ENCODE results near the gene PGM1.

Gene PGM1

DNA sequence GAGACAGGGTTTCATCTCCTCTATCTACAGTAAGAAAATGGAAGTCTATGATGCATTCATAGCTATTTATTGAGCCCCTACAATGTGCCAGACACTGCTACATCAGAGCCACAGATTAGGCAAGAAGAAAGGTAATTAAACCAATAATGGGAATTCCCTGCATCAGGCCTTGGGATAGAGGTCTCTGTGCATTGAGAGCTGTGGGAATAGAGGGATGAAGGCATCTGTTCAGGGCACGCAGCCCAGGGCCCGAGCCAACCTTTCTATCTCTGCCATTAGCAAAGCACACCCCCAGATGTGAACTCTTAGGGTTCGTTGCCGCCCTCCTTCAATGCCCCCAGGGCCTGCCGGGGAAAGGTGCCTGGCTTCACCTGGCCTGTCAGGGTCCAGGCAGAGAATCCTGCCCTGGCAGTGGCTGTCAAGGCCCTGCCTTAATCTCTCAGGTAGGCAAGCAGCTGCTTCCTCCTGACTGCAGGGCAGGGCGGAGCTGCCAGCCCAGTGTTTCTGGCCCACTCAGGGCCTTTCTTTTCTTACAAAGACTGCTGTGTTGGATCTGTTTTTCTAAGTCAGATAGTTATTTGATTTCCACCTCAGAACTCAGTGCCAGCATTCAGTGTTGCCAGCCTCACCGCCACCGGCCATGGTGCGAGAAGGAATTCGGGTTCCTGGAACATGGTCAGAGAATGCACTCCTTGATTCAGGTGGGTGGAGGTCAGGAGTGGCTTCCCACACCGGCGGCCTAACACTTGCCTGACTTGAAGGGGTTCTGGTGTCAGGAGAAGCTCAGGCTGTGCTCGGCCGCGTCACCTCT is 76.1 kb downstream of the PGM1 start:
- no peak for DNase-seq

DNA sequence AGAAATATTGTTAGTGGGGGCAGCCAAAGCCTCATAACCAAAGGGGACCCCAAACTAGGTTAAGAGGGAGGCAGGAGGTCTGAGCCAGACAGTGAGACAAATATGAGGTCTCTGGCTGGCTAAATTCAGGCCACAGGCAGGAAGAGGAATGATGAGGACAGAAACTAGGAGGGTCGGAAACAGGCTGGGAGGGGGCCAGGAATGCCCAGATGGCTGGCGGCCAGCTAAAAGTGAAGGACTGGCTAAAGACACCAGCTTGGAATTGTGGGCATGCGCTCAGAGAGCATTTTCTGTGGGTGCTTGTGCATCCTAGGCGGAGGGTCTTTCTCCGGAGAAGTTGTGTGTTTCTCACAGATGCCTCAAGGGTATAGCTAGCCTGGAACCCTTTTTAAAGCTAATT is 77.0 kb downstream of the PGM1 start:
- DNase-seq = no peak

DNA sequence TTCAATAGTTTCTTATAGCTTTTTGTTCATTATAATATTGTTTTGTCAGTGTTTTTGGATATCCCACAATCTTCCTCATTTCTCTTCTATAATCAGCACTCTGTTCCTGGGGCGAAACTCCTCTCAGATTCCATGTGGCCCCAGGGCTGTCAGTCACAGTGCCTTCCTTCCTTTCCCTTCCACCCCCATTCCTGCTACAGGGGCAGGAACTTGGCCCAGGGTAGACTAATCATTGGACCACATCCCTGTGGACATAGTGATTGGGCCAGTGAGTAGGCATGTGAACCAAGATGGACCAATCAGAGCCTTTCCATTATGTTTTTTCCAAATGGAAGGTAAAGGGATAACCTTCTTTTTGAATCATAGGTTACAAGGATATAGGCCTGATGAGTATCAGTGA is 78.3 kb downstream of the PGM1 start:
- no peak for DNase-seq

DNA sequence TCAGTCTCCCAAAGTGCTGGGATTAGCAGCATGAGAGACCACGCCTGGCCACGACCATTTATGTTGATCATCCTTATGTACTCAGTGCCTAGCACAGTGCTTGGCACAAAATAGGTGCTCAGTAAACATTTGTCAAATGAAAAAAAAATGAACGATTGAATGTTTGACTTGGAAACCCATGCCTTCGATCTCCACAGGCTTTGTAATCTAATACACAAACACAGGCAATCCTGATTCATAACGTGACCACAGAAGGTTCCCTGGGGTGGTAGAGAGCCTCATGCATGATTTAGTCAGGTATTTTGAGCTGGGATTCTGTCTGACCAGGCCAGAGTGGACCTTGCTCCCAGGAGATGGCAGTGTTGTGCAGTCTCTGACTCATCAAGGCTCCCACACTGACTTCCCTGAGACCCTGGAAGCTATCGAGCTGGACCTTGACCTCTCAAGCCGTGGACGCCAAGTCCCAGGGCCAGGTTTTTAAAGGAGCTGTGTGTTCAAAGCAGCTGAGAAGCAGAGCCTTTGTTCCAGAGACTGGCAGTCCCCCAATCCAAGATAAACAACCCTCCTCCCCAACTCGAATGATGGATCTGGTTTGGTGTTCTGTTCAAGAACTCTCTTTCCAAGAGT is 81.1 kb downstream of the PGM1 start:
- DNase-seq = no peak

DNA sequence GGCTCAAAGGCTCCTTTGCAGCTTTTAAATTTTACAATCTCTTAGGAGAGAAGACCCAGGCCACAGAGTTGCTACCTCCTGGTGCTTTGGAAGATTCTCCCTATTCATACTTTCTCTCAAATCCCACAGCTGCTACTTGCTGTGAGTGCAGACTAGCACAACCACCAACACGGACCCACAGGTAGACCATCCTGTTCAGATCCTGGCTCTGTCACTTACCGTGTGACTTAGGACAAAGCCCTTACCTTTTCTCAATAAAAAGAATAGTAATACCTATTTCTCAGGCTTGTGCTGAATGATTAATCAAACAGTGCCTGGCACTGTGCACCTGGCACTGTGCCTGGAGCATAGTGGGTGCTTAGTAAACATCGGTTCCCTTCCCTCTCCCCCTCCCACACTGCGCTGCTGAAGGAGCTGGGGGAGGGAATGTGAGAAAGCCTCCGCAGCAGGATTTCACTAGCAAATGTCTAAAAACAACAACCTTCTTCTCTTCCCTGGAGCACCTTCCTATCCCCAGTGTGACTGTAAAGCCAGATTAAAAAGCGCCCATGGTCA is 81.7 kb downstream of the PGM1 start:
- no peak for DNase-seq

DNA sequence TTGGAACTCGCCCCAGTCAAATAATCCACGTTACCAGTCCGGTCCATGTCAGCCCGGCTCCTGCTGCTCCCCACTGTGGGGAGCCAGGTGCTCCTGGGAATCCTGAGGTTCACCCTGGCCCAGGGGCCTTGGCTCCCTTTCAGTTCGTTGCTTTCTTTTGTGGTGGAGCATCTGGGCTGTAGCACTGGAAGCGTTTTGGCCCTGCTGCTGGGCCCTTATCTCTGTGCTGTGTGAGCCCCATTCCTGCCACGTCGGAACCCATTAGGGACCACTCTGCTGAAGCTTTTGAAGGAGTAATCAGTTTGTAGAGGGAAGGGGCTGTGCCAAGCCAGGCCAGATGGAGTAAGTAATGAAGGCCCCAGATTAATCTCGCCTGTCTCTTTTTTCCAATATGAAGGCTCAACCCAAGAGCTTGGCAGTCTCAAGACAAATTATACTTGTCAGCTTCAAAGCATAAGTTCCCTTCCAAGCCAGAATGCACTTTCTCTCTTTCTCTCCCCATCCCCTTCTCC is 82.3 kb downstream of the PGM1 start:
- DNase-seq = no peak

DNA sequence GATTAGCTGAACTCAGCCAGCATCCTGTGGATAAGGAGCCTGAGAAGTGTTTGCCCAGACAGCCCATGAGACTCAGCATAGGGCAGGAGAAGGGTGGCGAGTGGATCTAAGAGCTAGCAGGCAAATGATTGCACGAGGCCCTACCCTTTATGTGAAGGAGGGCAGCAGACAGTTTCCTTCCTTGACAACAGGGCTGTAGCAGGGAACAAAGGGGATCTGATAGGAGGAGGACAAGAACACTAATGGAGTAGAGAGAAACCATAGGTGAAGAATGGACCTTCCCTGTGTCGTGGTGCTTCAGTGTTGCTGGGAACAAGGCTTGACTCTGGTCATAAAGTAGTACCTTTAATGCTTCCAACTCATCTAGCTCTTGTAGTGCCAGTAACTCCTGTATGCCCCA is 84.3 kb downstream of the PGM1 start:
- DNase-seq = no peak

DNA sequence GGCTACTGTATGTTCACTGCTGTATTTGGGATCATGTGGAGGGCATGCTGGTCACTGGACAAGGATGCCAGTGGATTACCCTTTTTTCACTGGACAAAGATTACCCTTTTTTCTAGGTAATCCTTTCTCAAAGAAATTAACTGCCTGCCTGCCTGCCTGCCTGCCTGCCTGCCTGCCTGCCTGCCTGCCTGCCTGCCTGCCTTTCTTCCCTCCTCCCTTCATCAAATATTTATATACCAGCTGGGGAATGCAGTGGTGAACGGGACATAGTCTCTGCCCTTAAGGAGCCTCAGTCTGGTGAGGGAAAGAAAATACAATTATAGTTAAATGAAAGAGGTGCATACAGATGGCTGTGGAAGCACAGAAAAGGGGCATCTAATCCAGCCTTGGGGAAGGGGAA is 85.0 kb downstream of the PGM1 start:
- no peak for DNase-seq

DNA sequence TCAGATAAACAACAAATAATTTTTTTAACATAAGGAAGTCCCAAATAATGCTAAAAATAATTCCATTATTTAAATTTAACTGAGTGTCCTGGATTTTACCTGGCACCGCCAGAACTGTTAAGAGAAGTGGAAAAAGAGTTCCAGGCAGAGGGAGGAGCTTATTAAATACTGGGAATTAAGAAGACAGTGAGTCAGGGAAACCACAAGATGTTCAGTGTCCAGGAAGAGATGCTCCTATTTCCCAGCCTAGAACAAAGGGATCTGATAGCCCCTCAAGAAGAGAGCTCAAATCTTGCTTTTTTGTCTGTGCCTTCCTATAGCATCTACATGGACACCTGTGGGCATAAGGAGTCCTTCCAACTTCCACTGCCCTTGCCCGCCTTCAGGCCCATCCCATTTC is 85.9 kb downstream of the PGM1 start:
- DNase-seq = no peak

DNA sequence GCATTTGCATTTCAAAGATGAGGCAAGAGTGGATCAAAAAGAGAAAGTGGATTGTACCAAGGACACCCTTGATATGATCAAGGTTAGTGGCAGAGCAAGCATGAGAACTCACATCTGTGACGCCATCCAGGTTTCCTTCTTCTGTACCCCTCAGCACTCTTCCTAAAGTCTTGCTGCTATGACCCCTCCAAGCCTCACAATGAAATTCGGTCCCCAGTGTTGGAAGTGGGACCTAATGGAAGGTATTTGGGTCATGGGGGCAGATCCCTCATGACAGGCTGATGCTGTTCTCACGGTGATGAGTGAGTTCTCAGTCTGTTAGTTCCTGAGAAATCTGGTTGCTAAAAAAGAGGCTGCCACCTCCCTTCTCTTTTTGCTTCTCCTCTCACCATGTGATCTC is 86.4 kb downstream of the PGM1 start:
- DNase-seq = no peak

DNA sequence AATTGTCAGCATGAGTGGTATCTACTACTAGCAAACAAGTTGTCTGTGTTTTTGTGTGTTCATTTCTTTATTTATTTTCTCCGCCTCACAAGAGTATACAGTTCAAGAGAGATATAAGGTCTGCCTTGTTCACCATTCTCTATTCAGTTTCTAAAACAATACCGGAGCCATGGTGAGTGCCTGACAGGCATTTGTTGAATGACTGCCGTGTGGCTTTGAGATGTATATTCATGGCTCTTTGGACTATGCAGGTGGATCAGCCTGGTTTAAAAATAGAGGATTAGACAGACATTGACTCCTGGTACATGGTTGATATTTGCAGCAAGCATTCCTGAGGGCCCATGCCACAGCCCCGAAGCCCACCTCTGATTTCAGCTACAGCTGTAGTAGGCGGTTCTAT is 89.7 kb downstream of the PGM1 start:
- DNase-seq = no peak

DNA sequence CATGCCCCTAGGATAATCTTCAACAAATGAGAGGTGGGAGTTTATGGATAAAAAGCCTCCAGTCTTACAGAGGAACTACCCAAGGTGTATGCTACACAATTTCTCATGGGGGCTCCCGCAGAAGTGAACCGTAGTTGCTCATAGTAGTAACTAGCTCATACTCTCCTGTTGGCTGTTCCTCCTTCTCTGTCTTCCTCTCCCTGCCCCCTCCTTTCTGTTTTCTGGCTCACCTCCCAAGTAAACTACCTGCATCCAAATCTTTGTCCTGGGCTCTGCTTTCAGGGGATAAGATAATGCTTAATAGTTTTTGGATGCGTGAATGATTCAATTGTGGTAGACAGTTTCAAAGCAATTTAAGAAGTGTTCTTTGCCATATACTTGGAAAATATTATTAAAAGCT is 90.5 kb downstream of the PGM1 start:
- DNase-seq = no peak

DNA sequence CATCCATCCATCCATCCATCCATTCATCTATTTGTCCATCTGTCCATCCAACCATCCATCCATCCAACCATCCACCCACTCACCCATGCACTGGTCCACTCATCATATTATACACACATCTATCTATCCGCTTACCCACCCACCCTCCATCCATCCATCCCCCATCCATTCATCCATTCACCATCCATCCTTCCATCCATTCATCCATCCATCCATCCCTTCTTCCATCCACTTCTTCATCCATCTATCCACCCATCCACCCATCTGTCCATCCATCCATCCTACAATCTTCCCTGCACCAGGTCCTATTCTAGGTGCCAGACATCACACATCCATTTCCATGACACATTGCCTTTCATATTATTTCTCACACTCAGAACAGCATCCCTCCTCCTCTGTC is 93.5 kb downstream of the PGM1 start:
- DNase-seq = no peak

DNA sequence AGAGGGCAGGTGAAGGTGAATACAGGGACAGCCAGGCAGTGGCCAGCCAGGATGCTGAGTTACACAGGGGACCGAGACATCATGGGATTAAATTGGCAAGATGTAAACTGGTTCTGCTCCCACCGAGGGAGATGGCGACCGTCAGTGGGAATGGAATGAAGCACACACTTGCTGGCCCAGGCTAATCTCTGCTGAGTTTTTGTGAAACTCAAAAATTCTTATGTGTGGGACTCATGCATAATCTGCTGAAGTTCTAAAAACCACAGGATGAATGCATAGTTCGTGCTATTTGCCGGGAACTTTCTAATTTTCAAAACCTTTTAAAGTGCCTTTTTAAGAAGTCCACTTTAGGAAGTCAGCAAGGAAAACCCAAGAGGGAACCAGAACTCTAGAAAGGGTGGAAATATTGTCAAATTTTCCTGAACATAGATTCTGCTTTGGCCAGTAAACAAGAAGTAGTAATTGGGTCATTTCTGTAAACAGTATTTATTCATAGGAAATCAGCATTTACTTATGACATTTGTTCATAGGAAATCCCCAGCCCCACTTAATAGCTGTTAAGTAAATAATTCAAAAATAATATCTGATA is 95.2 kb downstream of the PGM1 start:
- DNase-seq = no peak

DNA sequence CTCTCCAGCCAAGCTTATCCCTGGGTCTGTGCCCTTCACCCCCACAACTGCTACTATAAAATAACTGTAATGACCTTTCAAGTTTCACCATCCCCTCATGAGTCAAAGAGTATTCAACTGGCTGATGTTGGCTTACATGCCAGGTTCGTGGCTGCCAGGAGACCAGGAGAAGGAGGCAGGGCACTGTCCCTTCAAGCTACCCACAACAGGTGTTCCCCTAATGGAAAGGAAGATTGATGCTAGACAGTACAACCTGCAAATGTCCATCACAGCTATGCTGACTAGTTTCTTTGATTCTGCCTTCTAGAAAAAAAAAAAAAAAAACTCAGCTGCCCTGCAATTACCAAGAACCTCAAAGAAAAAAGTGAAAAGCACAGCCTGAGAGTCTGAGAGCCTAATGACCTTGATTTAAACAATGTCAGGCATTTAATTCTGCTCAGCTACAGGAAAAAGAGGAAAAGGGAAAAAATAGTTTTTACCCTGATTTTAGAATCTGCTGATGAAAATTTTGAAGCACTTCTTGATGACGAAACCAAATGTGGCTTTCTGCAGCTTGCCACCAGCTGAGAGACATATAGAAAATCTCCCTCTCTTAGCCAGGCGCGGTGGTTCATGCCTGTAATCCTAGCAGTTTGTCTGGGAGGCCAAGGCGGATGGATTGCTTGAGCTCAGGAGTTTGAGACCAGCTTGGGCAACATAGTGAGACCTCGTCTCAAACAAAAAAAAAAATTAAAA is 97.9 kb downstream of the PGM1 start:
- no peak for DNase-seq

DNA sequence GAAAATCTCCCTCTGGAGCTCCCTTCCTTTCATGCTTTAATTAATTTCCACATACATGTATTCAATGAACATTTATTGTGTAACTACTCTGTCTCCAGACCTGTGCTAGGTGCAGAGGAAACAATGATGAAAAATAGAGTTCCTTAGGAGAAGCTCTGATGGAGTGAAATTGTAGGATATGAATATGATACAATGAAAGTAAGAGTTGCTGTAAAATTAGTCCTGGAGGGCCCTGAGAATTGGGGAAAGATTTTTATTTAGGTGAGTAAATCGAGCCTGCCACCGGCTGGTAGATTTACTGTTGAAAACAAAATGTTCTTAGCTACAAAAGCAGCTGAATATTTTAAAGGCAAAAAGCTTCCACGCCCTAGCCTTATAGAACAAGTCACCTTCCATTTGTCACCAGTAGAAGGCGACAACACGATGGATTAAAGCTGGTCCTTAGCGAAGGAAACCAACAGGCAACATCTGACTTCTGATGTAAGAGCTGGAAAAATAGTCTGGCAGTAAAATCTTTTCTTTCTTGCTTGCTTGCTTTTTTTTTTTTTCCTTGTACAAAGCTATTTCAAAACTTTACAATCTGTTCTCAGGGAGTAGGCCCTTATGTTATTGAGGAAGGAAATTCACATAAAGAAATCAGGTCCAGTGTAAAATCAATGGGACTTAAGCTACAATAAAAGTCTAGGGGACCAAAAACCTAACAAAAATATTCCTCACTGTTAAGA is 98.7 kb downstream of the PGM1 start:
- peak in 1 of 2 experiments; percentile 53 for DNase-seq

DNA sequence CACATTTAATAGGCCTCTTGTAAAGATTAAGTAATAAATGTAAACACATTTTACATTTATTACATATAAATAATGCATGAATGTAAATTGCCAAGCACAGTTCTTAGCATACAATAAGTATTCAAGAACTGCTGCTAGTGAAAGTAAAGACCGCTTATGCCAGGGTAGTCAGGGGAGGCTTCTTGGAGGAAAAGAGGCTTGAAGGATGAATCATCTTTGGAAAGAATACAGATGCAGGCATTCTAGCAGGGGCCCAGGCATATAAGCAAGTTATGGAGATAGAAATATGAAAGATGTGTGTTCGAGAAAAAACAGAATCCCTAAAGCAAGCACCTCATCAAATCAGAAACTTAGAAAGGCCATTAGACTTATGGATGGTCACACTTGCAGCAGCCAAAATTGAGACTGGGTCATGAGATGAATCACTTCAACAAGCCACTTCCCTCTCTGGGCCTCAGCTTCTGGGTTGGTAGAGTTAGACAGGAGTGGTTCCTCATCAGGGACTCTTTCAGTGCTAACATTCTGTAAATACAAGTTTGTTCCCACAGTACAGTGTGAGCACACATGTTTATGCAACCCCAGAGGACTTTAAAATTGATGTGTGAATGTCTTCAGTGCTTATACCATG is 100.8 kb downstream of the PGM1 start:
- DNase-seq = no peak

DNA sequence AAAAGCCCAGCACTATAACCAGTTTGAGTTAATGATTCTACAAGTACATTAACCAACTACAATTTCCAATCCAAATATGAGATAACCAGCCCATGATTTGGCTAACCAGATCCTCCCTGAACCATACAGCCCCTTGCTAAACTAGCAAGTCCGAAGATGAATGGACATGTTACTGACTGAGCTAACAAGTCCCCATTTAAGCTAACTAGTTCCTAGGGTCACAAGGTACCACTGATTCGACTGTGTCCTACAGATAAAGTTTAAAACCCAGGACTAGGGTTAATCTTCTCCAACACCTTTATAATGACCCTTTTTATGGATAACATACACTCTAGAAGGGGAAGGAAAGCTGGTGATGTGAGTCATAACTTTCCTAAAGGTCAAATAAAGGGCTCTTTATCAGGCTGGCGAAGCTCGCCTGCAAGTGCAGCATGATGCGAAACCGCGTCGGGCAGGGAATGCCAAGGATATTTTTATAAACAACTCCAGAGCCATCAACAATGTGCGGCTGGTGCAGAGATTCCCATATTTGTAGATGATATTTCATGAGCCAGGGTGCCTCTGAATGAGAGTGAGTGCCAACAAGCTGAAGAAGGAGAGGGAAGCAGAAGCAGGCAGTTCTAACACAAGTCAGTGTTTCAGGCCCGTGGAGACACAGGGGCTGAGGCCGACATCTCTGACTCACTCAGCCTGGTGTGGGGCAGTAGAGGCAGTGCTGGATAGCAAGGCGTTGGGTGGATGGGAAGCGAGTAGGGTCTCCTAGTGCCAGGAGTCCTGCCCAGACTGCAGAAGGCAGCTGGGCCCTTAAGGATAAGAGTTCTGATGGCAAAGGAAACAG is 105.0 kb downstream of the PGM1 start:
- no peak for DNase-seq

DNA sequence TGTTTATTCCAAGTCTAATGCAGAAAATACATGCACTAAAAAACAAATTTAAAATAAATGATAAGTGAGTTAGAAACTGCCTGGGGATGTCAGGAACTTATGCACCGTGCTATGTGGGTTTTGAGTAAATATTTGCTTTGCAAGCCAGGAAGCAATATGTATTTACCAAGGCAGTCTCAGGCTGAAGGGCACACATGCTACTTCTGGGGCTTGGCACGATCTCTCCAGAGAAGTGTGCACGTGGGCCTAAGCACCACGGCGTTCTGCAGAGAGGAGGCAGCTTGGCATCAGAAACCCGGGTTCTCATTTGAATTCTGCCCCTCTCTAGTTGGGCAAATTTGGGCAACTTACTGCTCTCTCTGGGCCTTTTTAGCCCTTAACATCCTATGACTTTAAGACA is 108.0 kb downstream of the PGM1 start:
- no peak for DNase-seq

DNA sequence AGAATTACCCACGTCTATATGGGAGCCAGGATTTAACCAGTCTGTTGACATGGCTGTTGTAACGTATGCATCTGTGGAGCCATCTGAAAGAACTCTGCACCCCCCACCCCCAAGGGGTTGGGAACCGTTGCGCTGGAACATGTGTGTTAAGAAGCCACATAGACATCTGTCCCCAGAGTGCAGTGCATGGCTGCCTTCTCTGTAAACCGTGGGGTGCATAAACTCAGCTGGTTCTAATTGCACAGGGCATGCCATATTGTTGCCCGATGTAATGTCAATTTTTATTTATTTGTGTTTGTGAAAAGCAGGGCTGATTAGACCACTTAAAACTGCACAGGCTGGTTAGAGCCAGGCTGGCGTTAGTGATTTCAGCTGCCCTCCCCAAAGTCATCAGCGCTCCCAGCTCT is 110.5 kb downstream of the PGM1 start:
- no peak for DNase-seq

DNA sequence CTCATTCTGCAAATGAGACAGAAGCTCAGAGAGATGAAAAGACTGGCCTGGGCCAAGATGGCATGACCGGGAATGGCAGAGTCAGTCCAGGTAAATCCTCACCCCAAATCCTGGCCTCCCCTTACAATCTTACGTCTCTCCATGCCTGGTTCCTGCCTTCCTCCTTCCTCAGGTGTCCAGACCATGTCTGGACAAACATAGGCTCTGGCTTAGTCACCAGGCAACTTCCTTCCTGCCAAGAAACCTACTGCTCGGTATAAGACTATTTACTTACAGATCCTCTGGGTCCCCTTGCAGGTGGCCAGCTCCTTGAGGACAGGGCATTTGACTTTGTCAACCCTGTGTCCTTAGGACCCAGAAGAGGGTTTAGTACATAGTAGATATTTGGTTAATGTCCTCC is 111.2 kb downstream of the PGM1 start:
- no peak for DNase-seq
